Osteoblast (primary cell): ENCODE data around the gene ARL8A. TPM values are rescaled to one million over a fixed set of nuclear protein-coding genes. Genes with fewer than 3 reads are reported as not detected.
A peak's percentile ranks its signal among the peaks of the same experiment; 100 is the strongest.

Experiments used
- DNase-seq: peaks from one replicate; pipeline ENCODE4 v3.0.0; 2011; ENCODE audit warnings: low spot score, mixed read lengths; ENCODE audit not compliant: insufficient read length; ENCODE audit errors: missing footprints
- H2AFZ ChIP-seq: 2 replicates; pipeline ENCODE4 v1.6.0; 2011; ENCODE audit warnings: mild to moderate bottlenecking, low read length
- H3K27ac ChIP-seq: 2 replicates; pipeline ENCODE4 v1.5.1; 2011; ENCODE audit warnings: mild to moderate bottlenecking, low read depth, low read length, moderate library complexity
- H3K27me3 ChIP-seq: 2 replicates; pipeline ENCODE4 v1.6.0; 2012; ENCODE audit warnings: mild to moderate bottlenecking, control low read depth, inconsistent platforms, low read length, moderate library complexity; ENCODE audit not compliant: insufficient read depth
- H3K36me3 ChIP-seq: 2 replicates; pipeline ENCODE4 v1.5.1; 2011; ENCODE audit warnings: mild to moderate bottlenecking, low read length, control low read depth, moderate library complexity; ENCODE audit not compliant: insufficient read depth
- H3K4me1 ChIP-seq: 2 replicates; pipeline ENCODE4 v1.5.1; 2011; ENCODE audit warnings: mild to moderate bottlenecking, low read length, control low read depth, moderate library complexity; ENCODE audit not compliant: insufficient read depth
- H3K4me2 ChIP-seq: 2 replicates; pipeline ENCODE4 v1.6.0; 2011; ENCODE audit warnings: mild to moderate bottlenecking, low read length; ENCODE audit not compliant: insufficient read depth
- H3K4me3 ChIP-seq: fragments of 200-600 bp; sonication (generic); 3 replicates; pipeline ENCODE4 v1.5.1; 2012; ENCODE audit warnings: mild to moderate bottlenecking, low read length, inconsistent platforms; ENCODE audit not compliant: insufficient read depth
- H3K79me2 ChIP-seq: 2 replicates; pipeline ENCODE4 v1.6.0; 2012; ENCODE audit warnings: mild to moderate bottlenecking, low read length, control low read depth, inconsistent platforms; ENCODE audit not compliant: insufficient read depth
- H3K9me3 ChIP-seq: 2 replicates; pipeline ENCODE4 v1.5.1; 2011; ENCODE audit warnings: low read depth, low read length, control low read depth
- H4K20me1 ChIP-seq: 2 replicates; pipeline ENCODE4 v1.6.0; 2012; ENCODE audit warnings: mild to moderate bottlenecking, low read length, control low read depth; ENCODE audit not compliant: insufficient read depth
- total RNA-seq: library from RNA; depleted of rRNA; stranded (reverse); fragments of >200 nt; gene quantifications from 2 replicates; pipeline ENCODE4 v1.2.3, GENCODE V29; 2012
- TF ChIP-seq, protein P1 (sequence below): IDR thresholded peaks from 2 replicates; pipeline ENCODE4 v1.5.1; 2011; ENCODE audit warnings: mild to moderate bottlenecking, low read depth, low read length, moderate library complexity; ENCODE audit errors: extremely low read depth

Gene ARL8A
- total RNA-seq, 1 donor = 24.2 TPM

DNA sequence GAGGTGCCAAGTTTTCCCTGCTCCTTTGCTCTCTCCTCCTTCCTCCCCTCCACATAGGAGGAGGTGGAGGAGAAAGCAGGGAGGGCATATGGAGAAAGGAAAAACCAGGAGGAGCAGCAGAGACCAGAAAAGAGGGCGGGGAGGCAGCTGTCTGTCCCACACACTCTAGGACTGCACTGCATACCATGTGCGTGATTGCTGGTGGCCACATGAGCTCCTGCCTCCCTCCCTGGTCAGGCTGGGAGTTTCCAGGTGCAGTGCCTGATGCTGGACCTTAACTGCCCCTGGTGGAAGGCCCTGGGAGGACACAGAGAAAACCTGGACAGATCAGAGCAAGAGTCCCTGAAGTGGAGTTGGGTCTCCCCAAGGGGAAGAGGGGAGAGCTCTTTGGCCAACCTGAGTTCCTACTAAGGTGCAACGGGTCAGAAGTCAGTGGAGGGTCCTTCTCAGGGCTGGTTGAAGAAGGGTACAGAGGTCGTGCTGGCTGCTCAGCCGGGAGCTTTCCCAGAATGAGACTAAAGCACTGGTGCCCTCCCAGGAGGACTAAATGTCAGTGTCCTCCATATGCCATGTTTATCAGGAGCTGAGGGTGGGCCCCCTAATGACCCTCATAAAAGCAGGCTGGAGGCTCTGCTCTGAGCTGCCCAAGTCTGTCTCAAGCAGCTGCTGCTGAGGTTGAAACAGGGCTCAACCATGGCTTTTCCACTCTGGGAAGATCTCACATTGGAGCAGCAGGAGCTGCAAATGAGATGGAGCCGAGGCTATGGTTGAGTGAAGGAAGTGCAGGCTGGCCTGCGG lies 45.6 kb upstream of the ARL8A start:
- Histone ChIP-seq H3K27ac (no peak overlapping the region), H3K4me2 (no peak overlapping the region), H3K9me3 (no peaks in the 10 kb centered on the region), H2AFZ (no peak overlapping the region), H3K27me3 (peaks cover 28% of the 10 kb centered on the region), H4K20me1 (no peaks in the 10 kb centered on the region), H3K36me3 (no peaks in the 10 kb centered on the region), H3K79me2 (no peaks in the 10 kb centered on the region), H3K4me1 (peaks cover 2% of the 10 kb centered on the region), H3K4me3 (no peak overlapping the region)
- DNase-seq = no peak
- TF ChIP-seq, protein P1, sequence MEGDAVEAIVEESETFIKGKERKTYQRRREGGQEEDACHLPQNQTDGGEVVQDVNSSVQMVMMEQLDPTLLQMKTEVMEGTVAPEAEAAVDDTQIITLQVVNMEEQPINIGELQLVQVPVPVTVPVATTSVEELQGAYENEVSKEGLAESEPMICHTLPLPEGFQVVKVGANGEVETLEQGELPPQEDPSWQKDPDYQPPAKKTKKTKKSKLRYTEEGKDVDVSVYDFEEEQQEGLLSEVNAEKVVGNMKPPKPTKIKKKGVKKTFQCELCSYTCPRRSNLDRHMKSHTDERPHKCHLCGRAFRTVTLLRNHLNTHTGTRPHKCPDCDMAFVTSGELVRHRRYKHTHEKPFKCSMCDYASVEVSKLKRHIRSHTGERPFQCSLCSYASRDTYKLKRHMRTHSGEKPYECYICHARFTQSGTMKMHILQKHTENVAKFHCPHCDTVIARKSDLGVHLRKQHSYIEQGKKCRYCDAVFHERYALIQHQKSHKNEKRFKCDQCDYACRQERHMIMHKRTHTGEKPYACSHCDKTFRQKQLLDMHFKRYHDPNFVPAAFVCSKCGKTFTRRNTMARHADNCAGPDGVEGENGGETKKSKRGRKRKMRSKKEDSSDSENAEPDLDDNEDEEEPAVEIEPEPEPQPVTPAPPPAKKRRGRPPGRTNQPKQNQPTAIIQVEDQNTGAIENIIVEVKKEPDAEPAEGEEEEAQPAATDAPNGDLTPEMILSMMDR = peak; percentile 11

DNA sequence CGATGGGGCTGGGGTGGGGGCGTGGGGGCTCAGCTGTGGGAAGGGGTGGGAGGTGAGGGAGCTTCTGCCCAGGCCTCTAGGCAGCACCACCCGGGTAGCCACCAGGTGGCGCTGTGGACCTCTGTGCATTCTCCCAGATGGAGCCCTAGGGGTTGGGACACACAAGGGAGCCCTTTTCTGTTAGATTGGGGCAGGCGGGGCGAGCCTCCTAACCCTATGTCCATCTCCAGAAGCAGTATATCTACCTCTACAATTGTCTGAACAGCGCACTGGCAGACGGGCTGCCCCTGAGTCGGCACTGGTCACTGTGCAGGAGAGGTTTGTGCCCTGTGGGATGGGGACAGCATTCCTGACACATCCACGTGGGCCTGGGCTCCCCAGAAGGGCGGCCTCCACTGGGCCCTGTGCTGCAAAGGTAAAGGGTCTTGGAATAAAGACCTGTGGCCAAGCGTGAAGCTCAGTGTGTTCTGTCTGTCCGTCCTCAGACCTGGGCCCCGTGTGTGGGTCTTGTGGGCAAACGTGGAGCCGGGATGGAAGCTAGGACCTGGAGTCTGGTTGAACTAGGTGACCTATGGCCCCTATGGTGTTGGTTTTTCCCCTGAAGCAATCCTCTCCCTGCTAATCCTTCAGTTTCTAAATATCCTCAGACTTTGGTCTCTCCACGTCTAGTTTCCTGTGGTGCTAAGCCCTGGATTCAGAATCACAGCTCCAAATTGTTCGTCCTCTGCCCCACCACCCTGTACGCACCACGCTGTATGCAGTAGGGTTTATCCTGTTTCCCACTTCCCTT lies 44.7 kb upstream of the ARL8A start:
- TF ChIP-seq, protein P1 = peak; percentile 49
- Histone ChIP-seq H3K4me3 (no peak overlapping the region), H2AFZ (no peak overlapping the region), H4K20me1 (no peaks in the 10 kb centered on the region), H3K4me1 (peaks cover 6% of the 10 kb centered on the region), H3K4me2 (no peak overlapping the region), H3K79me2 (no peaks in the 10 kb centered on the region), H3K9me3 (no peaks in the 10 kb centered on the region), H3K36me3 (no peaks in the 10 kb centered on the region), H3K27me3 (peaks cover 23% of the 10 kb centered on the region), H3K27ac (no peak overlapping the region)
- DNase-seq = peak; percentile 93

DNA sequence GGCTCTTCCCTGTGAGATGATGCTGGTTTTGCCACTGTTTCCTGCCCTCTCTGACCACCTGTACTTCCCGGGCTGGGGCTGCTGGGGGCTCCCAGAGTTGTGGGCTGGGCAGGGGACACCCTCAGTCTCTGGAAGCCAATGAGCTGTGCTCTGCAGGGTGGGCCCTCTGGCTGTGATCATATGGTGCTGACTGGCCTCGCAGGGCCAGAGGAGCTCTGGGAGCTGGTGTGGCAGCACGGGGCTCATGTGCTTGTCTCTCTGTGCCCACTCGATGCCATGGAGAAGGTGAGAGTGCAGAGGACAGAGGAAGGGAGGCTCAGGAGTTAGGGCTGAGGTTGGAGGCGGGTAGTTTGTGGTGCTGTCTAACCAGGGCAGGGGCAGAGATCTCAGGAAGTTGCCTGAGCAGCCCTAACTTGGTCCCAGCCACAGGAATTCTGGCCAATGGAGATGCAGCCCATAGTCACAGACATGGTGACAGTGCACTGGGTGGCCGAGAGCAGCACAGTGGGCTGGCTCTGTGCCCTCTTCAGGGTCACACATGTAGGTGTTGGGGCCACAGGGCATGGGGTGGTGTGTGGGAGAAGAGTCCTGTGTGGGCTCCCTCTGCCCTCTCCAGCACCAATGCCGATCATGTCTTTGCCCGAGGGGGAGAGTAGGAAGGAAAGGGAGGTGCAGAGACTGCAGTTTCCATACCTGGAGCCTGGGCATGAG lies 43.3 kb upstream of the ARL8A start:
- Histone ChIP-seq H3K4me2 (no peak overlapping the region), H3K79me2 (no peaks in the 10 kb centered on the region), H2AFZ (no peak overlapping the region), H3K4me3 (no peak overlapping the region), H3K27ac (no peak overlapping the region), H3K27me3 (peaks cover 13% of the 10 kb centered on the region), H3K9me3 (no peaks in the 10 kb centered on the region), H3K4me1 (peaks cover 6% of the 10 kb centered on the region), H3K36me3 (no peaks in the 10 kb centered on the region), H4K20me1 (no peaks in the 10 kb centered on the region)
- no peak for DNase-seq
- TF ChIP-seq, protein P1 = no peak
